ENCODE measurements around the gene NOG. TPM values are rescaled to one million over a fixed set of nuclear protein-coding genes. Genes with fewer than 3 reads are reported as not detected.

The NOG gene
- total and polyA plus RNA-seq, 2 experiments from 2014 or later: 0.39 to 0.66 TPM

GRCh38 chr17:56599566-56599965 is 6.1 kb downstream of the NOG start:
- H3K9me2 ChIP-seq (ENCODE audit: insufficient read depth): no peaks in the 10 kb centered on the region
- H3K27me3 Mint-ChIP-seq (ENCODE audit: insufficient read depth, low read depth, poor library complexity): peaks cover 44% of the 10 kb centered on the region
- H3K9me3 Mint-ChIP-seq: no peaks in the 10 kb centered on the region
- no peak for TF ChIP-seq EZH2 (IDR thresholded peaks at IDR 0.05; ENCODE audit: low read depth, unreplicated experiment)
- no peak for TF ChIP-seq ZNF462 (CRISPR knock-in tag; IDR thresholded peaks at IDR 0.05)
- no peak for TF ChIP-seq ETS1 (IDR thresholded peaks at IDR 0.05)
- TF ChIP-seq JUNB (IDR thresholded peaks at IDR 0.05; ENCODE audit: unreplicated experiment): no peak
- TF ChIP-seq ZNF114 (CRISPR knock-in tag; IDR thresholded peaks at IDR 0.05): no peak
- TF ChIP-seq STAT1 (IDR thresholded peaks at IDR 0.05; ENCODE audit: unreplicated experiment): no peak
- TF ChIP-seq CREB1 (CRISPR knock-in tag; IDR thresholded peaks at IDR 0.05; ENCODE audit: low read depth): no peak
- TF ChIP-seq REST (IDR thresholded peaks at IDR 0.05; ENCODE audit: unreplicated experiment): no peak
- TF ChIP-seq EZH2phosphoT487 (IDR thresholded peaks at IDR 0.05; ENCODE audit: unreplicated experiment): no peak
- TF ChIP-seq POLR2AphosphoS5 (IDR thresholded peaks at IDR 0.05; ENCODE audit: low read depth): no peak
- TF ChIP-seq NANOG (IDR thresholded peaks at IDR 0.05; ENCODE audit: borderline replicate concordance): no peak
- TF ChIP-seq ZNF331 (CRISPR knock-in tag; IDR thresholded peaks at IDR 0.05; ENCODE audit: low read depth): no peak
- TF ChIP-seq CTCF (conservative IDR thresholded peaks at IDR 0.05; ENCODE audit: low read depth in 2 of 2): no peak
- no peak overlapping the region for H3K27ac ChIP-seq (ENCODE audit: low read depth)
- peaks cover 14% of the 10 kb centered on the region; the same call in 2 of the 3 replicates for H3K4me1 Mint-ChIP-seq
- no peaks in the 10 kb centered on the region for H3K36me3 ChIP-seq (ENCODE audit: insufficient read depth)
- DNase-seq (ENCODE audit: low spot score) (no peak), ATAC-seq (no peak)
- peaks cover 52% of the 10 kb centered on the region for H3K27me3 ChIP-seq (ENCODE audit: insufficient read depth)
- no peak overlapping the region for H3K4me2 ChIP-seq
- no peak overlapping the region for H3K27ac Mint-ChIP-seq
- no peaks in the 10 kb centered on the region; the same call in 2 of the 3 replicates for H3K36me3 Mint-ChIP-seq (ENCODE audit: low read depth)
- H3K4me1 ChIP-seq (ENCODE audit: insufficient read depth): peaks cover 19% of the 10 kb centered on the region
- H3K4me3 Mint-ChIP-seq: no peak overlapping the region
- H2AFZ ChIP-seq: no peak overlapping the region
- H3F3A ChIP-seq (replicated peaks; ENCODE audit: low read depth): peaks cover 5% of the 10 kb centered on the region; the same call in 1 of the 2 replicates
- H4K20me1 ChIP-seq (replicated peaks; ENCODE audit: insufficient read depth): peaks cover 6% of the 10 kb centered on the region
- H3K79me2 ChIP-seq (replicated peaks; ENCODE audit: insufficient read depth): no peaks in the 10 kb centered on the region
- H3K4me3 ChIP-seq: no peak overlapping the region

Measured in GM23338 (cell line).